Activated T-cell treated with anti-CD3 and anti-CD28 coated beads for 4 hours (primary cell): ENCODE results near the gene MAN1A2.
A peak's percentile ranks its signal among the peaks of the same experiment; 100 is the strongest.
"Not testable (repeated sequence)": the region's sequence is repeated elsewhere in the genome, so short reads cannot be mapped to it uniquely, and the experiment has no call there.

Experiments
- DNase-seq: peaks from one replicate; pipeline ENCODE4 v3.0.0-alpha.2; 2020

The MAN1A2 gene

GRCh38 chr1:117501281-117501680 is 134.0 kb downstream of the MAN1A2 start:
- DNase-seq = no peak

GRCh38 chr1:117511273-117511672 is 144.0 kb downstream of the MAN1A2 start:
- no peak for DNase-seq

- DNase-seq = no peak
Observed at GRCh38 chr1:117512728-117513321, 145.6 kb downstream of the MAN1A2 start.

GRCh38 chr1:117523111-117523510 is 155.9 kb downstream of the MAN1A2 start:
- no peak for DNase-seq

GRCh38 chr1:117527074-117527473 is 159.8 kb downstream of the MAN1A2 start:
- DNase-seq = no peak

- no peak for DNase-seq
Observed at GRCh38 chr1:117527566-117528102, 160.4 kb downstream of the MAN1A2 start.

GRCh38 chr1:117529683-117530082 is 162.4 kb downstream of the MAN1A2 start:
- DNase-seq = no peak

GRCh38 chr1:117531222-117531621 is 164.0 kb downstream of the MAN1A2 start:
- no peak for DNase-seq

- peak; percentile 12 for DNase-seq
Observed at GRCh38 chr1:117534995-117535467, 167.8 kb downstream of the MAN1A2 start.

GRCh38 chr1:117535821-117536220 is 168.6 kb downstream of the MAN1A2 start:
- DNase-seq = no peak

GRCh38 chr1:117537291-117537920 is 170.2 kb downstream of the MAN1A2 start:
- DNase-seq = no peak

- no peak for DNase-seq
Observed at GRCh38 chr1:117540532-117540931, 173.3 kb downstream of the MAN1A2 start.

- DNase-seq = no peak
Observed at GRCh38 chr1:117541003-117541402, 173.8 kb downstream of the MAN1A2 start.

- DNase-seq = no peak
Observed at GRCh38 chr1:117541585-117541984, 174.3 kb downstream of the MAN1A2 start.

- DNase-seq = no peak
Observed at GRCh38 chr1:117544509-117545109, 177.4 kb downstream of the MAN1A2 start.

- no peak for DNase-seq
Observed at GRCh38 chr1:117546467-117546866, 179.2 kb downstream of the MAN1A2 start.

GRCh38 chr1:117553471-117553870 is 186.2 kb downstream of the MAN1A2 start:
- DNase-seq = no peak

GRCh38 chr1:117555806-117556205 is 188.6 kb downstream of the MAN1A2 start:
- no peak for DNase-seq

GRCh38 chr1:117556341-117556740 is 189.1 kb downstream of the MAN1A2 start:
- DNase-seq = no peak

GRCh38 chr1:117556976-117557375 is 189.7 kb downstream of the MAN1A2 start:
- DNase-seq = no peak

- DNase-seq = not testable (repeated sequence)
Observed at GRCh38 chr1:117558451-117558850, 191.2 kb downstream of the MAN1A2 start.

GRCh38 chr1:117559139-117559538 is 191.9 kb downstream of the MAN1A2 start:
- DNase-seq = no peak

- no peak for DNase-seq
Observed at GRCh38 chr1:117559985-117560384, 192.7 kb downstream of the MAN1A2 start.

- no peak for DNase-seq
Observed at GRCh38 chr1:117561071-117561470, 193.8 kb downstream of the MAN1A2 start.
